ENCODE data around the gene CST6. TPM values are rescaled to one million over a fixed set of nuclear protein-coding genes. Genes with fewer than 3 reads are reported as not detected.
A peak's percentile ranks its signal among the peaks of the same experiment; 100 is the strongest.

The CST6 gene
- total and polyA plus RNA-seq, 2 of the 13 experiments (the other 11 are each of a cell fraction or from before 2014, with no cell fraction given), result not detected

GRCh38 chr11:65975771-65976170 lies 36.0 kb upstream of the CST6 start:
- no peak overlapping the region for H3K4me2 ChIP-seq (ENCODE audit: low read depth, low read length)
- no peak for DNase-seq (ENCODE audit: low spot score)
- H3K27me3 ChIP-seq (ENCODE audit: control insufficient read depth in 1 of 2, insufficient read depth in 2 of 2, low read length in 2 of 2), result no peaks in the 10 kb centered on the region
- H3K27ac ChIP-seq (ENCODE audit: extremely low read length, insufficient read depth, low read length), result no peak overlapping the region
- H3K79me2 ChIP-seq (ENCODE audit: insufficient read depth, low read length), result no peaks in the 10 kb centered on the region
- peaks cover 5 to 24% of the 10 kb centered on the region in 2 experiments for H3K36me3 ChIP-seq (replicated peaks in 1 of 2; ENCODE audit: control insufficient read depth in 1 of 2, insufficient read depth in 2 of 2, low read length in 2 of 2)
- no peaks in the 10 kb centered on the region for H4K20me1 ChIP-seq (ENCODE audit: insufficient read depth, low read length)
- no peak overlapping the region for H2AFZ ChIP-seq (ENCODE audit: low read length)
- no peaks in the 10 kb centered on the region for H3K9me3 ChIP-seq (ENCODE audit: low read length)
- no peak overlapping the region for H3K4me3 ChIP-seq (replicated peaks in 1 of 3; ENCODE audit: insufficient read depth in 1 of 3, low read depth in 2 of 3, low read length in 3 of 3)
- FAIRE-seq, result no peak
- in situ Hi-C loops (cut with HindIII; ENCODE audit: extremely low pct_ligation_motif_present, low pct_unique_long_range_greater_than_20kb) (no loop called here), intact Hi-C loops (cut with micrococcal nuclease; ENCODE audit: unreplicated experiment) (no loop called here)
- CTCF ChIA-PET (ENCODE audit: low intra/inter-chr PET ratio, low total read pairs), result no interaction called here
- no peak for TF ChIP-seq ZNF878 (CRISPR knock-in tag; IDR thresholded peaks at IDR 0.05)
- TF ChIP-seq TMF1 (CRISPR knock-in tag; IDR thresholded peaks at IDR 0.05; ENCODE audit: low read depth), result no peak
- 0 out of 2 replicates have a peak, but pooled peaks have one; percentile 18 for TF ChIP-seq ZNF281 (CRISPR knock-in tag; IDR thresholded peaks at IDR 0.05; ENCODE audit: borderline replicate concordance)
- no peak for TF ChIP-seq ZNF784 (CRISPR knock-in tag; IDR thresholded peaks at IDR 0.05; ENCODE audit: borderline replicate concordance)
- no peak for TF ChIP-seq ZNF33B (CRISPR knock-in tag; IDR thresholded peaks at IDR 0.05)
- no peak for TF ChIP-seq NFKBIZ (CRISPR knock-in tag; IDR thresholded peaks at IDR 0.05)
- H3K9ac ChIP-seq (ENCODE audit: insufficient read depth, low read depth, low read length), result no peak overlapping the region
- no peak for ATAC-seq
- BruUV-seq (replicated peaks), result no TSS peak
- POLR2A ChIA-PET, result no interaction called here
- H3K4me1 ChIP-seq (ENCODE audit: insufficient read depth, low read length), result no peaks in the 10 kb centered on the region
- 98% methylated on average over 9 of the region's 9 CpGs for WGBS (ENCODE audit: low lambda C conversion rate)

All from HepG2 (cell line).